ENCODE data around the gene LIX1L. TPM values are rescaled to one million over a fixed set of nuclear protein-coding genes. Genes with fewer than 3 reads are reported as not detected.

The LIX1L gene
- total and polyA plus RNA-seq, 2 experiments from 2014 or later: 39.2 to 46.4 TPM

GRCh38 chr1:145886816-145887215 lies 71.0 kb downstream of the LIX1L start:
- no peak overlapping the region for H3K27ac ChIP-seq
- no peak for DNase-seq (ENCODE audit: low read depth in 1 of 2, low spot score in 1 of 2)
- H3K36me3 ChIP-seq: no peaks in the 10 kb centered on the region
- no peaks in the 10 kb centered on the region for H3K9me3 ChIP-seq (ENCODE audit: low read depth)
- H3K4me1 ChIP-seq (ENCODE audit: low read depth): peaks cover 4% of the 10 kb centered on the region
- peaks cover 26% of the 10 kb centered on the region for H3K27me3 ChIP-seq
- no peak for TF ChIP-seq CTCF (IDR thresholded peaks at IDR 0.05; ENCODE audit: low read depth, low read length)
- H3K4me3 ChIP-seq: no peak overlapping the region

GRCh38 chr1:145886390-145886789 lies 71.4 kb downstream of the LIX1L start:
- H3K9me3 ChIP-seq (ENCODE audit: low read depth): no peaks in the 10 kb centered on the region
- DNase-seq (ENCODE audit: low read depth in 1 of 2, low spot score in 1 of 2): no peak
- peak overlapping the region; percentile 46 for H3K4me3 ChIP-seq
- no peak for TF ChIP-seq CTCF (IDR thresholded peaks at IDR 0.05; ENCODE audit: low read depth, low read length)
- no peak overlapping the region for H3K27ac ChIP-seq
- peaks cover under 1% of the 10 kb centered on the region for H3K4me1 ChIP-seq (ENCODE audit: low read depth)
- H3K36me3 ChIP-seq: no peaks in the 10 kb centered on the region
- H3K27me3 ChIP-seq: peaks cover 26% of the 10 kb centered on the region

GRCh38 chr1:145885738-145886287 lies 72.0 kb downstream of the LIX1L start, which contains the start of gene ANKRD35:
ANKRD35 (minus strand) TSS chr1:145885866; CDS start chr1:145885758, 108 bp downstream.
- Histone ChIP-seq H3K27ac (no peak within 1 kb of the TSS), H3K4me3 (peak within 1 kb of the TSS; percentile 46), H3K4me1 (ENCODE audit: low read depth) (no peaks in the 10 kb centered on the region), H3K27me3 (peaks cover 26% of the 10 kb centered on the region), H3K9me3 (ENCODE audit: low read depth) (no peaks in the 10 kb centered on the region), H3K36me3 (no peaks in the 10 kb centered on the region)
- TF ChIP-seq CTCF (IDR thresholded peaks at IDR 0.05; ENCODE audit: low read depth, low read length): no peak
- DNase-seq (ENCODE audit: low read depth in 1 of 2, low spot score in 1 of 2): peak; percentile 65 to 88

- H3K36me3 ChIP-seq: no peaks in the 10 kb centered on the region
- DNase-seq (ENCODE audit: low read depth in 1 of 2, low spot score in 1 of 2): peak in 1 of 2 donors; percentile 59
- H3K4me1 ChIP-seq (ENCODE audit: low read depth): peaks cover 5% of the 10 kb centered on the region
- H3K27me3 ChIP-seq: peaks cover 26% of the 10 kb centered on the region
- H3K4me3 ChIP-seq: no peak overlapping the region
- H3K27ac ChIP-seq: no peak overlapping the region
- no peak for TF ChIP-seq CTCF (IDR thresholded peaks at IDR 0.05; ENCODE audit: low read depth, low read length)
- no peaks in the 10 kb centered on the region for H3K9me3 ChIP-seq (ENCODE audit: low read depth)
Measured at GRCh38 chr1:145884675-145885074, 73.1 kb downstream of the LIX1L start.

Other genes with a start within 250 kb of the LIX1L start
- gene CD160, start 238.5 kb downstream of the LIX1L start, total RNA-seq: not detected in 2 replicates
- 0.35 and 0.71 TPM in 2 replicates for gene CD160, start 238.5 kb downstream of the LIX1L start, polyA plus RNA-seq
- gene RNF115, start 133.9 kb downstream of the LIX1L start, total RNA-seq: 15.7 and 18.8 TPM in 2 replicates
- 12.9 and 14.5 TPM in 2 replicates for gene RNF115, start 133.9 kb downstream of the LIX1L start, polyA plus RNA-seq
- gene POLR3C, start 133.8 kb downstream of the LIX1L start, total RNA-seq: 31.4 and 34.9 TPM in 2 replicates
- 33.2 and 44.6 TPM in 2 replicates for gene POLR3C, start 133.8 kb downstream of the LIX1L start, polyA plus RNA-seq
- 19.7 and 23.1 TPM in 2 replicates for gene NUDT17, start 112.4 kb downstream of the LIX1L start, total RNA-seq
- 15.7 and 17.0 TPM in 2 replicates for gene NUDT17, start 112.4 kb downstream of the LIX1L start, polyA plus RNA-seq
- gene PIAS3, start 98.9 kb downstream of the LIX1L start, total RNA-seq: 22.2 and 23.7 TPM in 2 replicates
- gene PIAS3, start 98.9 kb downstream of the LIX1L start, polyA plus RNA-seq: 40.5 and 61.5 TPM in 2 replicates
- 0.11 TPM in 1 of 2 replicates, not detected in the other for gene ANKRD35, start 72.2 kb downstream of the LIX1L start, total RNA-seq
- 0.64 and 0.77 TPM in 2 replicates for gene ANKRD35, start 72.2 kb downstream of the LIX1L start, polyA plus RNA-seq
- 1.9 and 3.0 TPM in 2 replicates for gene ITGA10, start 48.0 kb downstream of the LIX1L start, total RNA-seq
- gene ITGA10, start 48.0 kb downstream of the LIX1L start, polyA plus RNA-seq: 5.6 and 6.1 TPM in 2 replicates
- 28.2 and 28.4 TPM in 2 replicates for gene PEX11B, start 39.3 kb downstream of the LIX1L start, total RNA-seq
- gene PEX11B, start 39.3 kb downstream of the LIX1L start, polyA plus RNA-seq: 42.3 and 50.1 TPM in 2 replicates
- 282 and 329 TPM in 2 replicates for gene RBM8A, start 30.5 kb downstream of the LIX1L start, total RNA-seq
- 272 and 289 TPM in 2 replicates for gene RBM8A, start 30.5 kb downstream of the LIX1L start, polyA plus RNA-seq
- gene ANKRD34A, start 6.6 kb upstream of the LIX1L start, total RNA-seq: 4.3 and 5.7 TPM in 2 replicates
- 2.7 and 5.4 TPM in 2 replicates for gene ANKRD34A, start 6.6 kb upstream of the LIX1L start, polyA plus RNA-seq
- gene POLR3GL, start 6.7 kb upstream of the LIX1L start, total RNA-seq: 20.6 and 43.4 TPM in 2 replicates
- 65.1 and 88.2 TPM in 2 replicates for gene POLR3GL, start 6.7 kb upstream of the LIX1L start, polyA plus RNA-seq
- gene TXNIP, start 38.6 kb upstream of the LIX1L start, total RNA-seq: 190 and 260 TPM in 2 replicates
- gene TXNIP, start 38.6 kb upstream of the LIX1L start, polyA plus RNA-seq: 172 and 303 TPM in 2 replicates
- 0.18 TPM in 1 of 2 replicates, not detected in the other for gene HJV, start 63.7 kb upstream of the LIX1L start, total RNA-seq
- gene HJV, start 63.7 kb upstream of the LIX1L start, polyA plus RNA-seq: not detected in 2 replicates
- 1.1 and 1.2 TPM in 2 replicates for gene NBPF10, start 186.8 kb upstream of the LIX1L start, total RNA-seq
- 0.86 and 0.87 TPM in 2 replicates for gene NBPF10, start 186.8 kb upstream of the LIX1L start, polyA plus RNA-seq

All from cardiac muscle cell (in vitro differentiated cells and primary cell).